Lower leg skin (tissue), 3 donors: ENCODE data around the gene NAA38.

Source experiments
- CTCF ChIP-seq, 3 donors: fragments of 450-650 bp; IDR thresholded peaks; one replicate each; pipeline ENCODE4 v1.5.1; 2016; ENCODE audit warnings: antibody characterized with exemption in 3 of 3, mild to moderate bottlenecking in 3 of 3, moderate library complexity in 2 of 3
- POLR2A ChIP-seq, 2 donors: fragments of 450-650 bp; IDR thresholded peaks; one replicate each; pipeline ENCODE4 v1.6.1; 2016 to 2017; ENCODE audit warnings: antibody characterized with exemption in 2 of 2, mild to moderate bottlenecking in 1 of 2, moderate library complexity in 1 of 2

- TF ChIP-seq CTCF (IDR thresholded peaks at IDR 0.05) (no peak), POLR2A (IDR thresholded peaks at IDR 0.05) (no peak)
Measured at GRCh38 chr17:7856011-7856810, 1.1 kb downstream of the NAA38 start.
